HG02970 (cell line): Measurements from ENCODE around the gene SLC39A13.
"Not testable (repeated sequence)": the region's sequence is repeated elsewhere in the genome, so short reads cannot be mapped to it uniquely, and the experiment has no call there.

Experiments
- ATAC-seq: cut with Tn5 transposase; IDR thresholded peaks from one replicate; pipeline ENCODE4 v1.9.1; 2021; ENCODE audit warnings: mild to moderate bottlenecking, moderate library complexity, moderate number of reproducible peaks; ENCODE audit not compliant: unreplicated experiment, low FRiP score

The SLC39A13 gene

GRCh38 chr11:47447906-47448305, 39.5 kb downstream of the SLC39A13 start:
- ATAC-seq = no peak

GRCh38 chr11:47448566-47449427, 40.4 kb downstream of the SLC39A13 start, which contains the start of gene RAPSN:
RAPSN (minus strand) TSS chr11:47449136; CDS start chr11:47448964, 172 bp downstream.
- ATAC-seq = no peak

GRCh38 chr11:47449541-47449940, 41.2 kb downstream of the SLC39A13 start:
- ATAC-seq = no peak

GRCh38 chr11:47451436-47451835, 43.0 kb downstream of the SLC39A13 start:
- no peak for ATAC-seq

- no peak for ATAC-seq
Measured at GRCh38 chr11:47451990-47452389, 43.6 kb downstream of the SLC39A13 start.

GRCh38 chr11:47453365-47453764, 45.0 kb downstream of the SLC39A13 start:
- ATAC-seq = no peak

- ATAC-seq = not testable (repeated sequence)
Measured at GRCh38 chr11:47454258-47454671, 45.9 kb downstream of the SLC39A13 start.

GRCh38 chr11:47460571-47461235, 52.3 kb downstream of the SLC39A13 start:
- no peak for ATAC-seq

GRCh38 chr11:47461876-47462275, 53.5 kb downstream of the SLC39A13 start:
- no peak for ATAC-seq

- no peak for ATAC-seq
Measured at GRCh38 chr11:47464483-47464882, 56.1 kb downstream of the SLC39A13 start.
